OCI-LY1 (cell line): ENCODE measurements around the gene TGFBR2.

Source experiments
- CTCF ChIP-seq: fragments of 200-600 bp; sonication (generic), shearing (Covaris generic); IDR thresholded peaks from 2 replicates; pipeline ENCODE4 v1.5.1; 2017; ENCODE audit warnings: mild to moderate bottlenecking, antibody characterized with exemption, low read length, moderate library complexity, mixed read lengths
- EZH2 ChIP-seq: fragments of 200-600 bp; sonication (generic), shearing (Covaris generic); IDR thresholded peaks from 2 replicates; pipeline ENCODE4 v1.8.0; 2017; ENCODE audit warnings: borderline replicate concordance, mixed run types, mild to moderate bottlenecking, antibody characterized with exemption, low read length, moderate library complexity, mixed read lengths

GRCh38 chr3:30711867-30712266 is 105.5 kb downstream of the TGFBR2 start:
- TF ChIP-seq EZH2 (no peak), CTCF (no peak)
